RWPE1 (cell line): ENCODE data around the gene RERE.

Experiments used
- CTCF ChIA-PET: fragments of 350-600 bp; sonication (Branson Sonifier 250); formaldehyde crosslinking; extraction: SDS; loops from one replicate; lab custom pipeline; 2021; lab: Yijun Ruan, JAX
- POLR2A ChIA-PET: fragments of 400-600 bp; formaldehyde crosslinking; extraction: SDS; loops from one replicate; lab custom pipeline; 2020; ENCODE audit warnings: antibody characterized with exemption; ENCODE audit not compliant: low non-redundant PET; lab: Yijun Ruan, JAX
- DNase-seq: peaks from one replicate; pipeline ENCODE4 v3.0.0; 2012; ENCODE audit warnings: low spot score
- H3K27ac ChIP-seq: fragments of 450-650 bp; 2 replicates; pipeline ENCODE4 v1.5.1; 2017
- CTCF ChIP-seq: fragments of 450-650 bp; conservative IDR thresholded peaks from 2 replicates; pipeline ENCODE4 v1.5.1; 2017; ENCODE audit warnings: low read depth, mild to moderate bottlenecking

RERE gene

GRCh38 chr1:8704866-8705506 lies 112.5 kb downstream of the RERE start:
- no peak overlapping the region for H3K27ac ChIP-seq
- no peak for DNase-seq
- TF ChIP-seq CTCF: no peak
- ChIA-PET CTCF (interaction anchor here (0.6 to 1.6 kb wide), 2 partner anchors 144 to 247 kb away, joined by 3 to 4 read pairs; no protein-coding TSS in a partner anchor), POLR2A (no interaction called here)

GRCh38 chr1:8702850-8703810 lies 114.3 kb downstream of the RERE start:
- H3K27ac ChIP-seq: peak overlapping the region; percentile 94
- CTCF ChIA-PET: interaction anchor here (1.3 kb wide), 1 partner anchor 146 kb away, joined by 4 read pairs; no protein-coding TSS in a partner anchor
- peak; percentile 28 for TF ChIP-seq CTCF
- POLR2A ChIA-PET: no interaction called here
- DNase-seq: peak; percentile 92

- no peak for DNase-seq
- CTCF ChIA-PET: interaction anchor here (0.9 kb wide), 1 partner anchor 24 kb away, joined by 3 read pairs; no protein-coding TSS in a partner anchor
- TF ChIP-seq CTCF: no peak
- H3K27ac ChIP-seq: peak overlapping the region; percentile 94
- POLR2A ChIA-PET: no interaction called here
Measured at GRCh38 chr1:8702472-8702849, 115.0 kb downstream of the RERE start.

- CTCF ChIA-PET: interaction anchor here (0.9 kb wide), 1 partner anchor 24 kb away, joined by 3 read pairs; no protein-coding TSS in a partner anchor
- POLR2A ChIA-PET: no interaction called here
- peak; percentile 39 for DNase-seq
Measured at GRCh38 chr1:8701794-8702471, 115.5 kb downstream of the RERE start.

GRCh38 chr1:8699679-8700078 lies 117.8 kb downstream of the RERE start:
- ChIA-PET CTCF (interaction anchor here (1.2 kb wide), 1 partner anchor 27 kb away, joined by 3 read pairs; no protein-coding TSS in a partner anchor), POLR2A (no interaction called here)
- TF ChIP-seq CTCF: no peak
- no peak for DNase-seq
- H3K27ac ChIP-seq: no peak overlapping the region

More at GRCh38 chr1:8701794-8702471, 115.5 kb downstream of the RERE start:
- no peak for TF ChIP-seq CTCF
- peak overlapping the region; percentile 45; the same call in 1 of the 2 replicates for H3K27ac ChIP-seq
